Kidney epithelial cell (primary cell): ENCODE measurements around the gene NECAB3. TPM values are rescaled to one million over a fixed set of nuclear protein-coding genes. Genes with fewer than 3 reads are reported as not detected.

Experiments
- DNase-seq: peaks from one replicate; pipeline ENCODE4 v3.0.0-alpha.2; 2010; ENCODE audit warnings: low read depth
- H3K27me3 ChIP-seq: 2 replicates; pipeline ENCODE4 v1.6.0; 2011; ENCODE audit warnings: low read length; ENCODE audit not compliant: control insufficient read depth, insufficient read depth
- H3K36me3 ChIP-seq: 2 replicates; pipeline ENCODE4 v1.5.1; 2011; ENCODE audit warnings: low read length; ENCODE audit not compliant: control insufficient read depth, insufficient read depth
- H3K4me3 ChIP-seq: 2 replicates; pipeline ENCODE4 v1.5.1; 2011; ENCODE audit warnings: low read depth, mild to moderate bottlenecking, control low read depth, low read length
- CTCF ChIP-seq: IDR thresholded peaks from 2 replicates; pipeline ENCODE4 v1.5.1; 2011; ENCODE audit warnings: mild to moderate bottlenecking, moderate library complexity, low read length, control low read depth, inconsistent platforms; ENCODE audit not compliant: insufficient read depth, poor library complexity, severe bottlenecking
- total RNA-seq: library from RNA; depleted of rRNA; stranded (reverse); fragments of >200 nt; gene quantifications from 2 replicates; pipeline ENCODE4 v1.2.3, GENCODE V29; 2015

The NECAB3 gene
- total RNA-seq, 1 donor from 2014 or later, result 17.5 TPM

GRCh38 chr20:33650753-33651561, 23.3 kb downstream of the NECAB3 start:
- Histone ChIP-seq H3K36me3 (no peaks in the 10 kb centered on the region), H3K27me3 (peaks cover 3% of the 10 kb centered on the region), H3K4me3 (no peak overlapping the region)
- DNase-seq, result no peak
- TF ChIP-seq CTCF, result no peak

GRCh38 chr20:33650111-33650752, 24.0 kb downstream of the NECAB3 start:
- no peak for TF ChIP-seq CTCF
- no peaks in the 10 kb centered on the region for H3K36me3 ChIP-seq
- no peak for DNase-seq

GRCh38 chr20:33649201-33649681, 25.0 kb downstream of the NECAB3 start:
- Histone ChIP-seq H3K27me3 (no peaks in the 10 kb centered on the region), H3K36me3 (no peaks in the 10 kb centered on the region), H3K4me3 (no peak overlapping the region)
- TF ChIP-seq CTCF, result no peak
- no peak for DNase-seq

More at GRCh38 chr20:33650111-33650752, 24.0 kb downstream of the NECAB3 start:
- no peak overlapping the region for H3K4me3 ChIP-seq
- peaks cover 3% of the 10 kb centered on the region for H3K27me3 ChIP-seq

GRCh38 chr20:33648396-33649004, 25.7 kb downstream of the NECAB3 start:
- DNase-seq, result no peak

More at GRCh38 chr20:33648396-33649004, 25.7 kb downstream of the NECAB3 start:
- no peak overlapping the region for H3K4me3 ChIP-seq
- no peak for TF ChIP-seq CTCF
- H3K36me3 ChIP-seq, result no peaks in the 10 kb centered on the region
- no peaks in the 10 kb centered on the region for H3K27me3 ChIP-seq
